HEK293 (cell line): ENCODE results near the gene TWIST1.

Experiments used
- CTCF ChIA-PET: fragments of 350-600 bp; formaldehyde crosslinking; extraction: SDS; loops from one replicate; lab custom pipeline; 2021; ENCODE audit warnings: antibody characterized with exemption; lab: Yijun Ruan, JAX
- POLR2A ChIA-PET: fragments of 300-600 bp; formaldehyde crosslinking; extraction: SDS; loops from one replicate; lab custom pipeline; 2020; ENCODE audit warnings: antibody characterized with exemption, inconsistent platforms; lab: Yijun Ruan, JAX
- H3K27ac ChIP-seq: fragments of 200-500 bp; sonication (Bioruptor generic); 2 replicates; pipeline ENCODE4 v1.5.1; 2014; ENCODE audit warnings: low read depth, low read length, control low read depth, inconsistent platforms; ENCODE audit errors: extremely low read depth
- H3K36me3 ChIP-seq, 2 experiments: fragments of 200-500 bp in 1 of 2; sonication (Bioruptor generic) in 1 of 2; 1 replicate in 1 of 2; 2 replicates in 1 of 2; pipeline ENCODE4 v1.5.1; 2014 to 2017; ENCODE audit warnings: inconsistent platforms in 2 of 2, low read length in 2 of 2; ENCODE audit not compliant: control insufficient read depth in 2 of 2, insufficient read depth in 1 of 2
- H3K4me1 ChIP-seq: fragments of 200-500 bp; sonication (Bioruptor generic); 2 replicates; pipeline ENCODE4 v1.5.1; 2014; ENCODE audit warnings: mild to moderate bottlenecking, low read length, inconsistent platforms; ENCODE audit not compliant: control insufficient read depth, insufficient read depth
- H3K4me3 ChIP-seq: 2 replicates; pipeline ENCODE4 v1.5.1; 2011; ENCODE audit warnings: low read depth, mild to moderate bottlenecking, control low read depth, low read length, moderate library complexity
- H3K9me3 ChIP-seq: fragments of 200-500 bp; sonication (Bioruptor generic); 2 replicates; pipeline ENCODE4 v1.5.1; 2014; ENCODE audit warnings: low read depth, low read length, inconsistent platforms; ENCODE audit not compliant: control insufficient read depth, insufficient read depth
- BCL6B ChIP-seq: fragments of 450-650 bp; formaldehyde crosslinking; IDR thresholded peaks from 2 replicates; pipeline ENCODE4 v1.5.1; 2017; ENCODE audit warnings: missing biosample characterization, missing genetic modification characterization
- KLF1 ChIP-seq: fragments of 450-650 bp; formaldehyde crosslinking; IDR thresholded peaks from 2 replicates; pipeline ENCODE4 v1.5.1; 2016; ENCODE audit warnings: missing biosample characterization, missing genetic modification characterization
- RBAK ChIP-seq: fragments of 450-650 bp; formaldehyde crosslinking; IDR thresholded peaks from 2 replicates; pipeline ENCODE4 v1.5.1; 2016; ENCODE audit warnings: missing biosample characterization, missing genetic modification characterization
- ZBTB10 ChIP-seq: fragments of 450-650 bp; formaldehyde crosslinking; IDR thresholded peaks from 2 replicates; pipeline ENCODE4 v1.5.1; 2016; ENCODE audit warnings: missing biosample characterization, missing genetic modification characterization
- ZBTB48 ChIP-seq: fragments of 450-650 bp; formaldehyde crosslinking; IDR thresholded peaks from 2 replicates; pipeline ENCODE4 v1.5.1; 2016; ENCODE audit warnings: missing biosample characterization, missing genetic modification characterization
- ZBTB49 ChIP-seq: fragments of 450-650 bp; formaldehyde crosslinking; IDR thresholded peaks from 2 replicates; pipeline ENCODE4 v1.5.1; 2016; ENCODE audit warnings: missing biosample characterization, missing genetic modification characterization, low read depth
- ZNF114 ChIP-seq: fragments of 450-650 bp; formaldehyde crosslinking; IDR thresholded peaks from 2 replicates; pipeline ENCODE4 v1.5.0; 2017; ENCODE audit warnings: missing biosample characterization, missing genetic modification characterization
- ZNF16 ChIP-seq: fragments of 450-650 bp; formaldehyde crosslinking; IDR thresholded peaks from 2 replicates; pipeline ENCODE4 v1.5.1; 2016; ENCODE audit warnings: low read depth, missing biosample characterization, missing genetic modification characterization
- ZNF169 ChIP-seq: fragments of 450-650 bp; formaldehyde crosslinking; IDR thresholded peaks from 2 replicates; pipeline ENCODE4 v1.5.1; 2016; ENCODE audit warnings: missing biosample characterization, missing genetic modification characterization
- ZNF2 ChIP-seq: fragments of 450-650 bp; formaldehyde crosslinking; IDR thresholded peaks from 2 replicates; pipeline ENCODE4 v1.5.1; 2016; ENCODE audit warnings: missing biosample characterization, missing genetic modification characterization
- ZNF202 ChIP-seq: fragments of 450-650 bp; formaldehyde crosslinking; IDR thresholded peaks from 2 replicates; pipeline ENCODE4 v1.5.1; 2016; ENCODE audit warnings: missing biosample characterization, missing genetic modification characterization, borderline replicate concordance
- ZNF292 ChIP-seq: fragments of 450-650 bp; formaldehyde crosslinking; IDR thresholded peaks from 2 replicates; pipeline ENCODE4 v1.5.1; 2016; ENCODE audit warnings: low read depth, missing biosample characterization, missing genetic modification characterization, borderline replicate concordance
- ZNF350 ChIP-seq: fragments of 450-650 bp; formaldehyde crosslinking; IDR thresholded peaks from 2 replicates; pipeline ENCODE4 v1.5.0; 2017; ENCODE audit warnings: missing biosample characterization, mild to moderate bottlenecking, missing genetic modification characterization
- ZNF366 ChIP-seq: fragments of 450-650 bp; formaldehyde crosslinking; conservative IDR thresholded peaks from 2 replicates; pipeline ENCODE4 v1.5.1; 2016; ENCODE audit warnings: missing biosample characterization, missing genetic modification characterization
- ZNF433 ChIP-seq: fragments of 450-650 bp; formaldehyde crosslinking; IDR thresholded peaks from 2 replicates; pipeline ENCODE4 v1.5.1; 2016; ENCODE audit warnings: missing biosample characterization, missing genetic modification characterization, low read depth
- ZNF449 ChIP-seq: fragments of 450-650 bp; formaldehyde crosslinking; IDR thresholded peaks from 2 replicates; pipeline ENCODE4 v1.5.1; 2017; ENCODE audit warnings: missing biosample characterization, mild to moderate bottlenecking, missing genetic modification characterization, moderate library complexity
- ZNF623 ChIP-seq: fragments of 450-650 bp; formaldehyde crosslinking; IDR thresholded peaks from 2 replicates; pipeline ENCODE4 v1.5.1; 2016; ENCODE audit warnings: missing biosample characterization, missing genetic modification characterization
- ZNF624 ChIP-seq: fragments of 450-650 bp; formaldehyde crosslinking; IDR thresholded peaks from 2 replicates; pipeline ENCODE4 v1.5.1; 2017; ENCODE audit warnings: missing biosample characterization, missing genetic modification characterization
- ZNF677 ChIP-seq: fragments of 450-650 bp; IDR thresholded peaks from 2 replicates; pipeline ENCODE4 v1.5.0; 2018; ENCODE audit warnings: missing biosample characterization, mild to moderate bottlenecking, missing genetic modification characterization, moderate library complexity
- ZNF791 ChIP-seq: fragments of 450-650 bp; formaldehyde crosslinking; IDR thresholded peaks from 2 replicates; pipeline ENCODE4 v1.5.1; 2016; ENCODE audit warnings: missing biosample characterization, missing genetic modification characterization
- ZXDB ChIP-seq: fragments of 450-650 bp; formaldehyde crosslinking; IDR thresholded peaks from 2 replicates; pipeline ENCODE4 v1.5.1; 2016; ENCODE audit warnings: missing biosample characterization, missing genetic modification characterization

Gene TWIST1

GRCh38 chr7:19079066-19079465, 38.4 kb downstream of the TWIST1 start:
- no peaks in the 10 kb centered on the region for H3K36me3 ChIP-seq
- no peaks in the 10 kb centered on the region for H3K4me1 ChIP-seq
- 0 out of 2 replicates have a peak, but pooled peaks have one; percentile 18 for TF ChIP-seq ZNF366 (tag by site-specific recombination)
- peak; percentile 60; the same call in 1 of the 2 replicates for TF ChIP-seq ZNF350 (tag by site-specific recombination)
- TF ChIP-seq RBAK, result no peak
- no peak for TF ChIP-seq ZBTB49 (tag by site-specific recombination)
- no peaks in the 10 kb centered on the region for H3K9me3 ChIP-seq
- no peak overlapping the region for H3K4me3 ChIP-seq
- CTCF ChIA-PET, result interaction anchor here (0.6 to 1.0 kb wide), 3 partner anchors 27 to 681 kb away, joined by 3 to 5 read pairs (median 3); no protein-coding TSS in a partner anchor
- H3K27ac ChIP-seq, result no peak overlapping the region
- POLR2A ChIA-PET, result no interaction called here

- no peaks in the 10 kb centered on the region for H3K9me3 ChIP-seq
- CTCF ChIA-PET, result interaction anchor here (0.7 to 2.7 kb wide), 2 partner anchors 17 to 377 kb away, joined by 3 to 14 read pairs; no protein-coding TSS in a partner anchor
- no peaks in the 10 kb centered on the region for H3K4me1 ChIP-seq
- H3K36me3 ChIP-seq, result no peaks in the 10 kb centered on the region
- no peak overlapping the region for H3K4me3 ChIP-seq
- POLR2A ChIA-PET, result no interaction called here
- H3K27ac ChIP-seq, result no peak overlapping the region
- TF ChIP-seq ZNF202 (tag by site-specific recombination) (no peak), ZNF624 (tag by site-specific recombination) (no peak), ZNF16 (no peak), BCL6B (no peak)
Observed at GRCh38 chr7:19069842-19070241, 47.6 kb downstream of the TWIST1 start.

- Histone ChIP-seq H3K27ac (no peak overlapping the region), H3K9me3 (no peaks in the 10 kb centered on the region), H3K4me3 (no peak overlapping the region), H3K4me1 (no peaks in the 10 kb centered on the region), H3K36me3 (no peaks in the 10 kb centered on the region)
- POLR2A ChIA-PET, result no interaction called here
- CTCF ChIA-PET, result no interaction called here
- no peak for TF ChIP-seq ZBTB48
- no peak for TF ChIP-seq ZNF114 (tag by site-specific recombination)
- TF ChIP-seq ZNF623 (tag by site-specific recombination), result no peak
- no peak for TF ChIP-seq ZNF169 (tag by site-specific recombination)
- no peak for TF ChIP-seq ZNF2
- TF ChIP-seq ZNF677, result no peak
- TF ChIP-seq ZNF791 (tag by site-specific recombination), result no peak
- TF ChIP-seq ZNF292, result no peak
- no peak for TF ChIP-seq RBAK
- no peak for TF ChIP-seq KLF1
- no peak for TF ChIP-seq ZBTB10 (tag by site-specific recombination)
- no peak for TF ChIP-seq ZXDB (tag by site-specific recombination)
- no peak for TF ChIP-seq ZNF433 (tag by site-specific recombination)
- TF ChIP-seq ZNF449 (tag by site-specific recombination), result no peak
Observed at GRCh38 chr7:19066170-19066569, 51.3 kb downstream of the TWIST1 start.
